ENCODE data around the gene ZNF346. TPM values are rescaled to one million over a fixed set of nuclear protein-coding genes. Genes with fewer than 3 reads are reported as not detected.

The ZNF346 gene
- total RNA-seq, 4 donors from 2014 or later, result 14.4 to 22.9 (median 18.5) TPM

DNA sequence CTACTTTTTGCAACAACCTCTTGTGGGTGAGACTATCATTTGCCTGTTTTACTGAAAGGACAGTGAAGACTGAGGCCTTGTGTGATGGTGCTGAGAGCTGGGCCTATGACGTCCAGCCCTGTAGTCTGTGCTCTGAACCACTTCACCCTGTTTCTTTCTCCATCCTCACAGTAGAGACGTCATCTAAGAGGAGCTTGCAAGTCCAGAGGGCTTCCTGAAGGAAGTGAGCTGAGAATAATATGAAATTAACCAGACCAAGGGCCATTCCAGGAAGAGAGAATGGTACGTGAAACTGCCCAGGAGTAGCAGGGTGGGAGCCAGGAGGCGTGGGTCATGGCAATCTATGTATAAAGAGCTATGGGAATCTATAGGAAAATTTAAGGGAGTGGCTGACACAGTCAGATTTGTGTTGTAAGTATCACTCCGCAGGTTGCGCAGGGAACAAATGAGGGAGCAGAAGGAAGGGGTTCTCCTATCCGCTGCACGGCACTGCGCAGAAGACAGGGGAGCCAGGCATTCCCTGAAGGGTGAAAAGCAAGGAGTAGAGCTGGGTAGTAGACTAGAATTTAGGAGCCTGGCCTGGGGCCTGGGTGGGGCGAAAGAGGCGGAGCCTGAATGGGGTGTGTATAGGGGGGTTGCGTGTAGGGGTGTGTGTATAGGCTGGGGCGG lies 63.6 kb downstream of the ZNF346 start:
- WGBS, result 52% methylated on average over 13 of the region's 13 CpGs

DNA sequence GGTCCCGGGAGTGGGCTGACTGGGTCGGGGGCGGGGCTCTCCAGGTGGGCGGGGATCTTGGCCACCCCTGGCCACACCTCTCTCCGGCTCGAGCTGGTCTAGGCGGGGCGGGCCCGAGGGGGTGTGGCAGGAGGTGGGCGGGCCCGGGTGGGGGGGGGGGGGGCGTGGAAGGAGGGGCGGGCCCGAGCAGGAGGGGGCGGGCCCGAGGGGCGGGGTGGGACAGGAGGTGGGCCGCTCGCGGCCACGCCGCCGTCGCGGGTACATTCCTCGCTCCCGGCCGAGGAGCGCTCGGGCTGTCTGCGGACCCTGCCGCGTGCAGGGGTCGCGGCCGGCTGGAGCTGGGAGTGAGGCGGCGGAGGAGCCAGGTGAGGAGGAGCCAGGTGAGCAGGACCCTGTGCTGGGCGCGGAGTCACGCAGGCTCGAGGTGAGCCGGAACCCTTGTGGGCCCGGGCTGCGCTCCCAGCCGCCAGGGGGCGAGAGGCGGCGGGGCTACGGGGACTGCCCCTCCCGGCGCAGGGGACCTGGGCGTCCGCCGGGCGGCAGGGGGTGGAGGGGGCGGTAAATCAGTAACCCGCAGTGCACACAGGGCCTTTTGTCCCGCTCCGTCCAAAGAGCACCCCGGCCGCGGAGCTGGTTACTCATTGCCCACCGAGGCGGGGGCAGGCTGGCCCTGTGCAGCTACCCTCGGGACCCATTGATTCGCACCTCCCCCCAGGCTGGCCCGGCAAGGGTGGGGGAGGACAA lies 64.3 kb downstream of the ZNF346 start, which contains the start of gene FGFR4:
Gene FGFR4 (plus strand): TSS at position 262 of the 744 bp plus-strand sequence. CDS start 2,688 bp downstream, outside the sequence.
- Histone ChIP-seq H3K27ac (replicated peaks in 1 of 4) (no peak within 1 kb of the TSS), H3K4me1 (peaks cover 14 to 33% (median 27%) of the 10 kb centered on the region in 4 donors), H3K9me3 (no peaks in the 10 kb centered on the region), H3K4me3 (peak within 1 kb of the TSS; percentile 47 to 60 (median 50)), H3K27me3 (peaks cover 0 to 80% (median 11%) of the 10 kb centered on the region in 4 donors), H3K36me3 (no peaks in the 10 kb centered on the region)
- intact Hi-C loops (cut with DNase I), result no loop called here
- TF ChIP-seq POLR2A (IDR thresholded peaks at IDR 0.05; ENCODE audit: low read depth) (no peak), POLR2AphosphoS5 (IDR thresholded peaks at IDR 0.05) (no peak), EP300 (IDR thresholded peaks at IDR 0.05) (no peak)
- TF ChIP-seq, protein P1, sequence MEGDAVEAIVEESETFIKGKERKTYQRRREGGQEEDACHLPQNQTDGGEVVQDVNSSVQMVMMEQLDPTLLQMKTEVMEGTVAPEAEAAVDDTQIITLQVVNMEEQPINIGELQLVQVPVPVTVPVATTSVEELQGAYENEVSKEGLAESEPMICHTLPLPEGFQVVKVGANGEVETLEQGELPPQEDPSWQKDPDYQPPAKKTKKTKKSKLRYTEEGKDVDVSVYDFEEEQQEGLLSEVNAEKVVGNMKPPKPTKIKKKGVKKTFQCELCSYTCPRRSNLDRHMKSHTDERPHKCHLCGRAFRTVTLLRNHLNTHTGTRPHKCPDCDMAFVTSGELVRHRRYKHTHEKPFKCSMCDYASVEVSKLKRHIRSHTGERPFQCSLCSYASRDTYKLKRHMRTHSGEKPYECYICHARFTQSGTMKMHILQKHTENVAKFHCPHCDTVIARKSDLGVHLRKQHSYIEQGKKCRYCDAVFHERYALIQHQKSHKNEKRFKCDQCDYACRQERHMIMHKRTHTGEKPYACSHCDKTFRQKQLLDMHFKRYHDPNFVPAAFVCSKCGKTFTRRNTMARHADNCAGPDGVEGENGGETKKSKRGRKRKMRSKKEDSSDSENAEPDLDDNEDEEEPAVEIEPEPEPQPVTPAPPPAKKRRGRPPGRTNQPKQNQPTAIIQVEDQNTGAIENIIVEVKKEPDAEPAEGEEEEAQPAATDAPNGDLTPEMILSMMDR (IDR thresholded peaks at IDR 0.05), result peak in 2 of 3 experiments; percentile 41 to 65
- WGBS, result 3% methylated on average over 14 of the region's 68 CpGs
- no peak for DNase-seq (ENCODE audit: extremely low spot score)

More for the DNA sequence above, 63.6 kb downstream of the ZNF346 start:
- H3K27me3 ChIP-seq, result peaks cover 0 to 73% (median 11%) of the 10 kb centered on the region in 4 donors
- no peak for DNase-seq (ENCODE audit: extremely low spot score)
- intact Hi-C loops (cut with DNase I), result no loop called here
- H3K4me3 ChIP-seq, result peak overlapping the region in 3 of 4 donors; percentile 48 to 60 (median 51)
- H3K4me1 ChIP-seq, result peaks cover 14 to 33% (median 27%) of the 10 kb centered on the region in 4 donors
- H3K9me3 ChIP-seq, result no peaks in the 10 kb centered on the region
- no peaks in the 10 kb centered on the region for H3K36me3 ChIP-seq
- TF ChIP-seq POLR2AphosphoS5 (IDR thresholded peaks at IDR 0.05), result no peak
- no peak for TF ChIP-seq EP300 (IDR thresholded peaks at IDR 0.05)
- no peak for TF ChIP-seq POLR2A (IDR thresholded peaks at IDR 0.05; ENCODE audit: low read depth)
- TF ChIP-seq, protein P1 (IDR thresholded peaks at IDR 0.05), result no peak
- no peak overlapping the region for H3K27ac ChIP-seq (replicated peaks in 1 of 4)

DNA sequence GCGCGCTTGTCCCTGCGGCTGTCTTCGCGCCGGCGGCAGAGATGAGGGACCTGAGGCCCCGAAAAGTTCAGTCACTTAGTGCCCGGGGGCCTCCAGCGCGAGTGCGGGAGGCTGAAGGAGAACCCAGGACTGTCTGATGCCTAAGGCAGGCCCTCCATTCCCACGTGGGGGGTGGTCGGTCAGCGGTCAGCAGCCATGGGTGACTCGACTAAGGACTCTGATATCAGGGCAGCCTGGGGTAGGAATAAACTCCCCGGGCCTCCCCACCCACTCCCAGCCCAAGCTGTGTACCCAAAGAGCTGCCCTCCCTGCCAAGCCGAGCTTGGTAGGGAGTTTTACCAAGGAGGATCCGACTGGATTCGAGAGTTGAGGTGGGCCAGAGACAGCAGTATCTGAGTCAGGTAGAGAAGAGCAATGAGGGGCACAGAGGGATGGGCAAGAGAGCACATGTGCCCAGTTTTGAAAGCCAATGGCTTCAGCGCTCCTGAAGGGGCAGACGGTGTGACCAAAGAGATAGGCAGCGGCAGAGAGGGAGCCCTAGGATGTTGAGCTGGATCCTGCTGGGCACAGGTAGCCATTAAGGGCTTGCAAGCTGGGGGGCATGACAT lies 65.0 kb downstream of the ZNF346 start:
- DNase-seq (ENCODE audit: extremely low spot score), result no peak
- 71% methylated on average over 6 of the region's 23 CpGs for WGBS
- Histone ChIP-seq H3K4me1 (peaks cover 14 to 33% (median 27%) of the 10 kb centered on the region in 4 donors), H3K27ac (replicated peaks in 1 of 4) (no peak overlapping the region), H3K36me3 (no peaks in the 10 kb centered on the region), H3K4me3 (peak overlapping the region; percentile 47 to 60 (median 50)), H3K9me3 (no peaks in the 10 kb centered on the region), H3K27me3 (peaks cover 0 to 83% (median 11%) of the 10 kb centered on the region in 4 donors)
- intact Hi-C loops (cut with DNase I), result no loop called here
- TF ChIP-seq, protein P1 (IDR thresholded peaks at IDR 0.05), result no peak
- TF ChIP-seq POLR2A (IDR thresholded peaks at IDR 0.05; ENCODE audit: low read depth) (no peak), EP300 (IDR thresholded peaks at IDR 0.05) (no peak), POLR2AphosphoS5 (IDR thresholded peaks at IDR 0.05) (no peak)

DNA sequence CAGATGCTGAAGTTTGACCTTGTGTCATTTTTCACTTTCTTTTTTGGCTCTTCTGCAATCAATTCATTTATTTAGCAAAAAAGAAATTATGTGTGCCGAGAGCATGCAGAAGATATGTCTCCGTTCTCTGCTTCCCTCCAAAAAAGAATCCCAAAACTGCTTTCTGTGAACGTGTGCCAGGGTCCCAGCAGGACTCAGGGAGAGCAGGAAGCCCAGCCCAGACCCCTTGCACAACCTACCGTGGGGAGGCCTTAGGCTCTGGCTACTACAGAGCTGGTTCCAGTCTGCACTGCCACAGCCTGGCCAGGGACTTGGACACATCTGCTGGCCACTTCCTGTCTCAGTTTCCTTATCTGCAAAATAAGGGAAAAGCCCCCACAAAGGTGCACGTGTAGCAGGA lies 66.6 kb downstream of the ZNF346 start:
- no peak overlapping the region for H3K27ac ChIP-seq (replicated peaks in 1 of 4)
- DNase-seq (ENCODE audit: extremely low spot score), result no peak
- H3K36me3 ChIP-seq, result no peaks in the 10 kb centered on the region
- peaks cover 14 to 39% (median 34%) of the 10 kb centered on the region in 4 donors for H3K4me1 ChIP-seq
- H3K27me3 ChIP-seq, result peaks cover 0 to 76% (median 11%) of the 10 kb centered on the region in 4 donors
- no peak overlapping the region for H3K4me3 ChIP-seq
- TF ChIP-seq EP300 (IDR thresholded peaks at IDR 0.05) (no peak), POLR2A (IDR thresholded peaks at IDR 0.05; ENCODE audit: low read depth) (no peak), POLR2AphosphoS5 (IDR thresholded peaks at IDR 0.05) (no peak)
- TF ChIP-seq, protein P1 (IDR thresholded peaks at IDR 0.05), result no peak
- WGBS, result 56% methylated on average over 3 of the region's 5 CpGs
- intact Hi-C loops (cut with DNase I), result no loop called here
- no peaks in the 10 kb centered on the region for H3K9me3 ChIP-seq
